Mammary epithelial cell (primary cell): ENCODE measurements around the gene ADAM23.

Experiments used
- EZH2 ChIP-seq: IDR thresholded peaks from 2 replicates; pipeline ENCODE4 v1.6.1; 2012; ENCODE audit warnings: low read length, inconsistent platforms, borderline replicate concordance
- TF ChIP-seq, protein P1 (sequence below), 2 donors: IDR thresholded peaks in 1 of 2; conservative IDR thresholded peaks in 1 of 2; 2 replicates each; pipeline ENCODE4 v1.5.1; 2011 to 2012; ENCODE audit warnings: inconsistent platforms in 2 of 2, low read length in 2 of 2, mild to moderate bottlenecking in 2 of 2, control low read depth in 1 of 2, low read depth in 1 of 2; ENCODE audit not compliant: insufficient read depth in 1 of 2; ENCODE audit errors: extremely low read depth in 1 of 2

DNA sequence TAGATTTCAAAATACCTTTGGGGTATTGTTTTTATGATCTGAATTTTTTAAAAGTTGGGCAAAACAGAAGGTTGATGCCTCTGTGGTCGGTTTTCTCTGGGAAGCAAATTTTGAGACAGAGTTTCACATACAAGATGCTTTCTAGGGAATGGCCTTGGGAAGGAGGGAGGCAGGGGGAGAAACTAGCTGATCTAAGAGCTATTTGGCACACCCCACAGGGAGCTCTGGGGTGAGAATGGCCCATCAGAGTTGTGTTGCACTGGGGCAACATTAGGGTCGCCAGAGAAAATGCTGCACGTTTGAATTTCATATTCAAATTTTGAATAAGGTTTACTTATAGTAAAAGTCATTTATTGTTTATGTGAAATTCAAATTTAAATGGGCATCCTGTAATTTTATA, 11.9 kb upstream of the ADAM23 start:
- TF ChIP-seq EZH2, result no peak
- TF ChIP-seq, protein P1, sequence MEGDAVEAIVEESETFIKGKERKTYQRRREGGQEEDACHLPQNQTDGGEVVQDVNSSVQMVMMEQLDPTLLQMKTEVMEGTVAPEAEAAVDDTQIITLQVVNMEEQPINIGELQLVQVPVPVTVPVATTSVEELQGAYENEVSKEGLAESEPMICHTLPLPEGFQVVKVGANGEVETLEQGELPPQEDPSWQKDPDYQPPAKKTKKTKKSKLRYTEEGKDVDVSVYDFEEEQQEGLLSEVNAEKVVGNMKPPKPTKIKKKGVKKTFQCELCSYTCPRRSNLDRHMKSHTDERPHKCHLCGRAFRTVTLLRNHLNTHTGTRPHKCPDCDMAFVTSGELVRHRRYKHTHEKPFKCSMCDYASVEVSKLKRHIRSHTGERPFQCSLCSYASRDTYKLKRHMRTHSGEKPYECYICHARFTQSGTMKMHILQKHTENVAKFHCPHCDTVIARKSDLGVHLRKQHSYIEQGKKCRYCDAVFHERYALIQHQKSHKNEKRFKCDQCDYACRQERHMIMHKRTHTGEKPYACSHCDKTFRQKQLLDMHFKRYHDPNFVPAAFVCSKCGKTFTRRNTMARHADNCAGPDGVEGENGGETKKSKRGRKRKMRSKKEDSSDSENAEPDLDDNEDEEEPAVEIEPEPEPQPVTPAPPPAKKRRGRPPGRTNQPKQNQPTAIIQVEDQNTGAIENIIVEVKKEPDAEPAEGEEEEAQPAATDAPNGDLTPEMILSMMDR (conservative IDR thresholded peaks at IDR 0.05 in 1 of 2, IDR thresholded peaks at IDR 0.05 in 1 of 2; ENCODE audit: extremely low read depth in 1 of 2, insufficient read depth in 1 of 2, low read depth in 1 of 2, low read length in 2 of 2), result no peak
